K562 (cell line): ENCODE measurements around the gene TBC1D16. TPM values are rescaled to one million over a fixed set of nuclear protein-coding genes. Genes with fewer than 3 reads are reported as not detected.

Experiments
- ATF3 ChIP-seq, 2 experiments: fragments of 450-650 bp in 1 of 2; sonication (generic) in 1 of 2; formaldehyde crosslinking in 1 of 2; IDR thresholded peaks in 1 of 2; conservative IDR thresholded peaks in 1 of 2; 2 replicates each; pipeline versions ENCODE4 v1.6.1 to v1.8.1; 2016 to 2023; ENCODE audit warnings: mild to moderate bottlenecking in 2 of 2, moderate library complexity in 2 of 2, inconsistent platforms in 1 of 2, missing genetic modification reagents in 1 of 2
- CHAMP1 ChIP-seq: fragments of 450-650 bp; IDR thresholded peaks from 2 replicates; pipeline ENCODE4 v1.6.1; 2016; ENCODE audit warnings: mild to moderate bottlenecking
- CHD7 ChIP-seq: fragments of 200-600 bp; sonication (generic); IDR thresholded peaks from one replicate; pipeline ENCODE4 v1.6.1; 2012; ENCODE audit warnings: mild to moderate bottlenecking, low read depth, low read length, inconsistent platforms
- EP400 ChIP-seq: fragments of 450-650 bp; IDR thresholded peaks from 2 replicates; pipeline ENCODE4 v1.6.1; 2017; ENCODE audit warnings: antibody characterized with exemption, mild to moderate bottlenecking, moderate library complexity
- NEUROD1 ChIP-seq: fragments of 150-350 bp; IDR thresholded peaks from 2 replicates; pipeline ENCODE4 v1.6.1; 2014; ENCODE audit warnings: borderline replicate concordance, low read length, low read depth; ENCODE audit not compliant: partially characterized antibody
- NFATC3 ChIP-seq: fragments of 450-650 bp; IDR thresholded peaks from 2 replicates; pipeline ENCODE4 v1.6.1; 2017; ENCODE audit warnings: mild to moderate bottlenecking
- NFIC ChIP-seq: fragments of 450-650 bp; IDR thresholded peaks from 2 replicates; pipeline ENCODE4 v1.6.1; 2017; ENCODE audit warnings: mild to moderate bottlenecking, inconsistent platforms
- NR4A1 ChIP-seq, 2 experiments: fragments of 250-450 bp in 1 of 2; fragments of 450-650 bp in 1 of 2; sonication (Bioruptor Pico) in 1 of 2; IDR thresholded peaks; 2 replicates each; pipeline versions ENCODE4 v1.4.0 to v1.6.1; 2016 to 2020; ENCODE audit warnings: mild to moderate bottlenecking in 2 of 2, missing compliant biosample characterization in 1 of 2, missing genetic modification characterization in 1 of 2, moderate library complexity in 1 of 2
- U2AF1 ChIP-seq: fragments of 200-400 bp; formaldehyde crosslinking; optimal IDR thresholded peaks from 2 replicates; pipeline ENCODE3; 2017; ENCODE audit warnings: mild to moderate bottlenecking, low read depth, low read length, moderate library complexity
- ZNF668 ChIP-seq: fragments of 250-450 bp; sonication (Bioruptor Pico); IDR thresholded peaks from 2 replicates; pipeline ENCODE4 v1.8.0; 2022; ENCODE audit warnings: mild to moderate bottlenecking, inconsistent platforms
- polyA plus RNA-seq, 8 experiments: library from polyadenylated mRNA; depleted of rRNA in 4 of 8; stranded (reverse) in 5 of 8; unstranded in 3 of 8; fragments of >200 nt; fragmentation: Nextera tagmentation in 2 of 8; fragmentation: Illumina TruSeq in 1 of 8; extraction: Ambion mirVana in 2 of 8; extraction: Trizol in 1 of 8; gene quantifications; 2 replicates each; pipeline versions ENCODE4 v1.2.1 to v1.2.3, GENCODE V29; 2011 to 2014; ENCODE audit warnings: inconsistent platforms in 1 of 8, missing spikeins in 1 of 8
- total RNA-seq, 7 experiments: library from RNA; depleted of rRNA in 6 of 7; stranded (reverse); fragments of >200 nt in 6 of 7; fragmentation: Illumina TruSeq in 2 of 7; extraction: Trizol in 2 of 7; gene quantifications; 2 replicates each; pipeline versions ENCODE4 v1.2.1 to v1.2.3, GENCODE V29; 2011 to 2021; ENCODE audit warnings: low replicate concordance in 1 of 7

The TBC1D16 gene
- total and polyA plus RNA-seq, 9 of the 15 experiments (the other 6 are each of a cell fraction or from before 2014, with no cell fraction given): 0.01 to 0.20 (median 0.03) TPM; not detected in 1

GRCh38 chr17:80068301-80069222 is 32.9 kb upstream of the TBC1D16 start (continued):
- TF ChIP-seq NR4A1 (CRISPR knock-in tag; IDR thresholded peaks at IDR 0.05): no peak
- no peak for TF ChIP-seq NR4A1 (tag; IDR thresholded peaks at IDR 0.05)
- no peak for TF ChIP-seq U2AF1
- TF ChIP-seq ATF3 (IDR thresholded peaks at IDR 0.05): peak; percentile 70
- no peak for TF ChIP-seq ATF3 (CRISPR knock-in tag; conservative IDR thresholded peaks at IDR 0.05)
- TF ChIP-seq CHAMP1: no peak
- no peak for TF ChIP-seq ZNF668 (CRISPR knock-in tag)
- TF ChIP-seq EP400: no peak; the same call in 1 of the 2 replicates
- TF ChIP-seq NFIC: no peak
- peak; percentile 84; the same call in 1 of the 2 replicates for TF ChIP-seq NFATC3
- TF ChIP-seq NEUROD1: no peak
- TF ChIP-seq CHD7: no peak
